A673 (cell line): Measurements from ENCODE around the gene ENAH.

ENCODE experiments used
- CTCF ChIP-seq: fragments of 300-800, 200-600 bp; sonication (generic); conservative IDR thresholded peaks from 2 replicates; pipeline ENCODE4 v1.5.1; 2017; ENCODE audit warnings: low read depth, mild to moderate bottlenecking, antibody characterized with exemption, low read length, moderate library complexity, mixed read lengths
- EZH2 ChIP-seq: fragments of 200-600 bp; sonication (generic); IDR thresholded peaks from 2 replicates; pipeline ENCODE4 v1.6.1; 2017; ENCODE audit warnings: borderline replicate concordance, low read depth, mild to moderate bottlenecking, mixed read lengths, antibody characterized with exemption, low read length; ENCODE audit not compliant: poor library complexity, severe bottlenecking

GRCh38 chr1:225670356-225670755, 17.4 kb upstream of the ENAH start:
- TF ChIP-seq CTCF (no peak), EZH2 (no peak)
